Measurements from ENCODE around the gene TFB2M.
"Not testable (repeated sequence)": the region's sequence is repeated elsewhere in the genome, so short reads cannot be mapped to it uniquely, and the experiment has no call there.

- not testable (repeated sequence) for TF ChIP-seq CTCF (conservative IDR thresholded peaks at IDR 0.05); ZFX (IDR thresholded peaks at IDR 0.05)
Measured at GRCh38 chr1:246589919-246590318, 23.9 kb upstream of the TFB2M start.

All from C4-2B (cell line).